Sigmoid colon (tissue), 3 donors: ENCODE data around the gene MLF1.
"Not testable (repeated sequence)": the region's sequence is repeated elsewhere in the genome, so short reads cannot be mapped to it uniquely, and the experiment has no call there.

Experiments
- CTCF ChIP-seq, 4 experiments: fragments of 450-650 bp in 3 of 4; fragments of 200-600 bp in 1 of 4; IDR thresholded peaks; one replicate each; pipeline ENCODE4 v1.5.1; 2016 to 2019; ENCODE audit warnings: antibody characterized with exemption in 4 of 4, mild to moderate bottlenecking in 3 of 4, moderate library complexity in 2 of 4
- POLR2A ChIP-seq, 2 donors: fragments of 450-650 bp; IDR thresholded peaks; one replicate each; pipeline ENCODE4 v1.6.1; 2016; ENCODE audit warnings: antibody characterized with exemption in 2 of 2, mild to moderate bottlenecking in 2 of 2, moderate library complexity in 2 of 2

- TF ChIP-seq CTCF, POLR2A (IDR thresholded peaks at IDR 0.05): not testable (repeated sequence)
Measured at GRCh38 chr3:158549938-158550337, 21.1 kb upstream of the MLF1 start.
